22Rv1 (cell line): ENCODE measurements around the gene UNK.
"Not testable (repeated sequence)": the region's sequence is repeated elsewhere in the genome, so short reads cannot be mapped to it uniquely, and the experiment has no call there.

ENCODE experiments used
- H3K27ac ChIP-seq: fragments of 450-650 bp; 2 replicates; pipeline ENCODE4 v1.5.1; 2017
- ZFX ChIP-seq: fragments of 450-650 bp; IDR thresholded peaks from 2 replicates; pipeline ENCODE4 v1.6.1; 2017; ENCODE audit warnings: antibody characterized with exemption, borderline replicate concordance
- TF ChIP-seq, protein P1 (sequence below): fragments of 450-650 bp; IDR thresholded peaks from 2 replicates; pipeline ENCODE4 v1.5.1; 2017; ENCODE audit warnings: mild to moderate bottlenecking

Gene UNK

GRCh38 chr17:75809631-75810111 is 25.1 kb downstream of the UNK start:
- no peak for TF ChIP-seq ZFX
- TF ChIP-seq, protein P1, sequence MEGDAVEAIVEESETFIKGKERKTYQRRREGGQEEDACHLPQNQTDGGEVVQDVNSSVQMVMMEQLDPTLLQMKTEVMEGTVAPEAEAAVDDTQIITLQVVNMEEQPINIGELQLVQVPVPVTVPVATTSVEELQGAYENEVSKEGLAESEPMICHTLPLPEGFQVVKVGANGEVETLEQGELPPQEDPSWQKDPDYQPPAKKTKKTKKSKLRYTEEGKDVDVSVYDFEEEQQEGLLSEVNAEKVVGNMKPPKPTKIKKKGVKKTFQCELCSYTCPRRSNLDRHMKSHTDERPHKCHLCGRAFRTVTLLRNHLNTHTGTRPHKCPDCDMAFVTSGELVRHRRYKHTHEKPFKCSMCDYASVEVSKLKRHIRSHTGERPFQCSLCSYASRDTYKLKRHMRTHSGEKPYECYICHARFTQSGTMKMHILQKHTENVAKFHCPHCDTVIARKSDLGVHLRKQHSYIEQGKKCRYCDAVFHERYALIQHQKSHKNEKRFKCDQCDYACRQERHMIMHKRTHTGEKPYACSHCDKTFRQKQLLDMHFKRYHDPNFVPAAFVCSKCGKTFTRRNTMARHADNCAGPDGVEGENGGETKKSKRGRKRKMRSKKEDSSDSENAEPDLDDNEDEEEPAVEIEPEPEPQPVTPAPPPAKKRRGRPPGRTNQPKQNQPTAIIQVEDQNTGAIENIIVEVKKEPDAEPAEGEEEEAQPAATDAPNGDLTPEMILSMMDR, result no peak

GRCh38 chr17:75810216-75810615 is 25.6 kb downstream of the UNK start:
- no peak for TF ChIP-seq ZFX
- TF ChIP-seq, protein P1, result no peak

More at GRCh38 chr17:75809631-75810111, 25.1 kb downstream of the UNK start:
- no peak overlapping the region for H3K27ac ChIP-seq

DNA sequence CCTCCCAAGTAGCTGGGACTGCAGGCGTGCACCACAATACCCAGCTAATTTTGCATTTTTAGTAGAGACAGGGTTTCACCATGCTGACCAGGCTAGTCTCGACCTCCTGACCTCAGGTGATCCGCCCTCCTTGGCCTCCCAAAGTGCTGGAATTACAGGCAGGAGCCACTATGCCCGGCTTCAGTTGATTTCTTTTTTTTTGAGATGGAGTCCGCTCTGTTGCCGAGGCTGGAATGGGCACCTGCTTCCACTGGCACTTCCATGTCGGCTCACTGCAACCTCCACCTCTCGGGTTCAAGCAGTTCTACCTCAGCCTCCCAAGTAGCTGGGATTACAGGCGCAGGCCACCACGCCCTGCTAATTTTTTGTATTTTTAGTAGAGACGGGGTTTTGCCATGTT is 26.1 kb downstream of the UNK start:
- not testable (repeated sequence) for H3K27ac ChIP-seq

More at GRCh38 chr17:75810216-75810615, 25.6 kb downstream of the UNK start:
- no peak overlapping the region for H3K27ac ChIP-seq

DNA sequence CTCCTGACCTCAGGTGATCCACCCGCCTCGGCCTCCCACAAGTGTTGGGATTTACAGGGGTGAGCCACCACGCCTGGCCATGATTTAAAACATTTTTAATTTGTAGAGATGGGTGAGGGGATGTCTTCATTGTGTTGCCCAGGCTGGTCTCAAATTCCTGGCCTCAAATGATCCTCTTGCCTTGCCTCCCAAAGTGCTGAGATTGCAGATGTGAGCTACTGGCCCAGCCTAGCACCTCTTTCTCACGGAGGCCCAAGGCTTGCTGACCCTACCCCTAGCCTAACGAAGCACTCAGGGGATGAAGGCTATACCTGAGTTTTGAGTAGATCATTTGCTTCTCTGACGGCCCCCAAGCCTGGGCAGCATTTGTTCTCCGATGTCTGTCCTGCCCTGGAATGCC is 26.6 kb downstream of the UNK start:
- no peak overlapping the region for H3K27ac ChIP-seq

DNA sequence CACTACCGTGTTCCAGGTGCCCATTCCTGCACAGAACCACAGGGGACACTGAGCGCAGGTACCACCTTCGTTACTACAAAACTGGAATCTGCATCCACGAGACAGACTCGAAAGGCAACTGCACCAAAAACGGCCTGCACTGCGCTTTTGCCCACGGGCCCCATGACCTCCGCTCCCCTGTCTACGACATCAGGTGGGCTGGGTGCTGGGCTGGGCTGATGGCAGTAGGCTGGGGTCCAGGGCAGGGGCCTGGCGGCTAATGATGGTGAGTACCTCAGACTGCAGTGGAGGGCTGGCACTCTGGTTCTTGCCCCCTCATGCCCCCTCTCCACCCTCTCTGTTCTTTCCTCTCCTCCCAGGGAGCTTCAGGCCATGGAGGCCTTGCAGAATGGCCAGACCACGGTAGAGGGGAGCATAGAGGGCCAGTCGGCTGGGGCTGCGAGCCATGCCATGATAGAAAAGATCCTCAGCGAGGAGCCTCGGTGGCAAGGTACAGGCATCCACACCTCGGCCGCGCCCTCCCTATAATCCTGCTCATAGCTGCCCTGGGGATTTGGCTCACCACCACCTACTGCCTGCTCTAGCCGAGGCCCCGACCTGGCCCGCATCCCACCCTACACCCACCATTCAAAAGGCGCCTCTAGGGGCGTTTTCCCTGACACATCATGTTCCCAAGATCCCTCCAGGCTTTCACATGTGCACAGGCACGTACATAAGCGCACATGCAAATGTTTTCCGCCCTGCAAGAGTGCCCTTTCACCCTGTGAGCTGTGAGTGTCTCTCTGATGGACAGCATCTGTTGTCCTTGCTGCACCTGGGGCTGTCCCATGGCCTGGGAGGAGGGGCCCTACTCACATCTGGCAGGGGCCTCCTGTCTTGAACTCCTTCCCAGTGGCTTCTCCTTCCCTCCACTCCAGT is 27.7 kb downstream of the UNK start:
- TF ChIP-seq ZFX, result no peak
- TF ChIP-seq, protein P1, result no peak
- H3K27ac ChIP-seq, result no peak overlapping the region

More for the DNA sequence above, 26.6 kb downstream of the UNK start:
- no peak for TF ChIP-seq ZFX
- TF ChIP-seq, protein P1, result no peak

DNA sequence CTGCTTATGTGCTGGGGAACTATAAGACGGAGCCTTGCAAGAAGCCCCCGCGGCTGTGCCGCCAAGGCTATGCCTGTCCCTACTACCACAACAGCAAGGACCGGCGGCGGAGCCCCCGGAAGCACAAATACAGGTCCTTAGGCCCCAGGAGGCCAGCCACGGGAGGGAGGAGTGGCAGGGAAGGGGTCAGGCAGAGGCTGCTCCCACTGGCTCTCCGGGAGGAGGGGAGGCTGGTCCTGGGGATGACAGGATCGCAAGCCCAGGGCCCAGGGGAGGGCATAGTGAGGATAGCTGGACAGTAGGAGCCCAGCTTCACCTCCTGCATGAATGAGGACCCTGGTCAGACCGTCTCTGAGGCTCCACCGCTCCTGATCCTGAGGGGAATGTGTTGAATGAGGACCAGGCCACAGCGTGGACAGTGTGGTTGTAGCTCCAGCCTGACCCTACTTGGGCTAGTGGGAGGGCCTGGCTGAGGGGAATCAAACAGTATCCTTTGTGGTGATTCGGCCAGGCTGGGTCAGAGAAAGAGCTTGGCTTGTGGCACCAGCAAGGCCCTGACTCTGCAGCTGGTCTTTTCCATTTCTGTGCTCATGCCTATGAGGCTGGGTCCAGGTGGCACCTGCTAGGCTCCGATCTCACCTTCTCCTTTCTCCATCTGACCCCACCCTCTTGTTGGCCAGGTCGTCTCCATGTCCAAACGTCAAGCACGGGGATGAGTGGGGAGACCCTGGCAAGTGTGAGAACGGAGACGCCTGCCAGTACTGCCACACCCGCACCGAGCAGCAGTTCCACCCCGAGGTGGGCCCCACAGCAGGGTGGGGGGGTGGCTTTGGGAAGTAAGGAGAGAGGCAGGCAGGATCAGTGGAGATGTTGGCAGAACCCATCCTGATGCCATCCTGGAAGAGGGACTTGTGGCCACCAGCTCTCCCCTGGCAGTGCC is 28.7 kb downstream of the UNK start:
- TF ChIP-seq, protein P1, result no peak
- TF ChIP-seq ZFX, result no peak
- H3K27ac ChIP-seq, result no peak overlapping the region

- TF ChIP-seq, protein P1, result no peak
- TF ChIP-seq ZFX, result no peak
- no peak overlapping the region for H3K27ac ChIP-seq
Measured at GRCh38 chr17:75814021-75814395, 29.4 kb downstream of the UNK start.
